IgD-negative memory B cell (primary cell): ENCODE data around the gene DNAH5. TPM values are rescaled to one million over a fixed set of nuclear protein-coding genes. Genes with fewer than 3 reads are reported as not detected.
"Not testable (repeated sequence)": the region's sequence is repeated elsewhere in the genome, so short reads cannot be mapped to it uniquely, and the experiment has no call there.

ENCODE experiments used
- H3K27ac Mint-ChIP-seq, 3 donors: one replicate each; pipeline ENCODE4 v1.8.0; 2020 to 2022; ENCODE audit warnings: mild to moderate bottlenecking in 3 of 3, mixed read lengths in 3 of 3, moderate library complexity in 1 of 3
- H3K27me3 Mint-ChIP-seq: one replicate; pipeline ENCODE4 v1.8.0; 2021; ENCODE audit warnings: mixed read lengths
- H3K36me3 Mint-ChIP-seq: one replicate; pipeline ENCODE4 v1.8.0; 2020; ENCODE audit warnings: mild to moderate bottlenecking, mixed read lengths
- H3K4me1 Mint-ChIP-seq, 3 donors: one replicate each; pipeline ENCODE4 v1.8.0; 2020 to 2022; ENCODE audit warnings: mixed read lengths in 3 of 3, mild to moderate bottlenecking in 1 of 3
- H3K4me3 Mint-ChIP-seq, 4 donors: one replicate each; pipeline ENCODE4 v1.8.0; 2020 to 2022; ENCODE audit warnings: mild to moderate bottlenecking in 4 of 4, mixed read lengths in 4 of 4, moderate library complexity in 3 of 4
- H3K9me3 Mint-ChIP-seq, 3 donors: one replicate each; pipeline ENCODE4 v1.8.0; 2020 to 2021; ENCODE audit warnings: mixed read lengths in 3 of 3, mild to moderate bottlenecking in 1 of 3
- polyA plus RNA-seq: library from polyadenylated mRNA; unstranded; fragments of 300-500 nt; fragmentation: Illumina TruSeq; gene quantifications from one replicate; pipeline ENCODE4 v1.2.3, GENCODE V29; 2021

Gene DNAH5
- polyA plus RNA-seq, 1 donor from 2014 or later, result not detected

DNA sequence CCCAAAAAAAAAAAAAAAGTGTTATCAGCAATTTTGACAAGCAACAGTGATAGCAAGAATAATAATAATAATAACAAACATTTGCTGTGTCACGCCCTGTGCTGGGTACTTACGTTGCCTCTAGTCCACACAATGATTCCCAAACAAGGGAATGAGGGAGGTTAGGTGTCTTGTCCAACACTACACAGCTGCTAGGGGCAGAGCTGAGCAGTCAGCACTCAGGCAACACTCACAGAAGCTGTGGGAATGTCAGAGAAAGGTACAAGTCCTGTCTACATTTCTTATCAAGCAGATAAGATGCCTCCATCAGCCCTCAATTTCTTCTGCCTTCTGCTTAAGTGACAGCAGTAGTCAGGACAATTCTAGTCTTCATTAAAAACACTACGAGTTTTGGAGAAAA is 111.0 kb downstream of the DNAH5 start:
- Mint-ChIP-seq H3K36me3 (no peaks in the 10 kb centered on the region), H3K4me3 (no peak overlapping the region)

DNA sequence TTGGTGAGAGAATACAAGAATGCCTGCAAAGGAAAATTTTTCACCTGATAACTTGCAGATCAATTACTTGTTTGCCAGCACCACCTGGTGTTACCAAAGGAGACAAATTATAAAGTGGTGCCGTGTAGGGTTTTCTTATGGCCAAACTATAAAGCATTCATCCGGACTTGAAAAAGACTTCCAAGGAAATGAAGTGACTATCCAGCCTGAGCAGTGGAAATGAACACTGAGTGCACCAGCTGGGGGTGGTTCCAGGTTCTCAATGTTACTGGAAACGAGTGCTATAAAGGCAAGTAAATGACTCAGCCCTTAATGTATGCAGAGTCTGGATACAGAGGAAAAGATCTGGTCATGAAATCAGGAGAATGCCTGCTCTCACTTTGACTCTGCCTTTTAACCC is 113.1 kb downstream of the DNAH5 start:
- Mint-ChIP-seq H3K27ac (no peak overlapping the region), H3K4me3 (no peak overlapping the region)

More for the DNA sequence above, 111.0 kb downstream of the DNAH5 start:
- no peaks in the 10 kb centered on the region for H3K4me1 Mint-ChIP-seq
- no peak overlapping the region for H3K27ac Mint-ChIP-seq
- H3K9me3 Mint-ChIP-seq, result peaks cover 3 to 7% (median 4%) of the 10 kb centered on the region in 3 donors
- H3K27me3 Mint-ChIP-seq, result no peaks in the 10 kb centered on the region

DNA sequence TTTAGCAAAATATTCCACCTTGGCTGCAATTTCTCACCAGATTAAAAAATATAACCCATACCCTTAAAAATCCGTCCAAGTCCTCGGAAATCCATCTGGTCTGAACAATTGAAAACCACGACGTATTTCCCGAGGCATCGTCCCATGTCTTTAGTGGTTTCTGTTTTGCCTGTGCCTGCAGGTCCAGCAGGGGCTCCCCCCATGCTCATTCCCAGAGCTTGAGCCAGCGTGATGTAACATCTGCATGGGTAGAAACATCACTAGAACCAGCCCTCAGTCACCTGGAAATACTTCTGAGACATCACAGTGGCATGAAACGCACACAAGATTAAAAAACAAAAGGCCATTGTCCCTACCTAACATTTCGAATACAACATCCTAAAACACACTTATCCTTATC is 114.0 kb downstream of the DNAH5 start:
- H3K36me3 Mint-ChIP-seq, result peaks cover 1% of the 10 kb centered on the region
- H3K4me3 Mint-ChIP-seq, result no peak overlapping the region
- no peaks in the 10 kb centered on the region for H3K27me3 Mint-ChIP-seq
- H3K9me3 Mint-ChIP-seq, result peaks cover 4 to 13% (median 11%) of the 10 kb centered on the region in 3 donors
- no peaks in the 10 kb centered on the region for H3K4me1 Mint-ChIP-seq
- no peak overlapping the region for H3K27ac Mint-ChIP-seq

More for the DNA sequence above, 113.1 kb downstream of the DNAH5 start:
- Mint-ChIP-seq H3K4me1 (no peaks in the 10 kb centered on the region), H3K36me3 (peaks cover 1% of the 10 kb centered on the region), H3K9me3 (peaks cover 4 to 9% (median 9%) of the 10 kb centered on the region in 3 donors), H3K27me3 (no peaks in the 10 kb centered on the region)

DNA sequence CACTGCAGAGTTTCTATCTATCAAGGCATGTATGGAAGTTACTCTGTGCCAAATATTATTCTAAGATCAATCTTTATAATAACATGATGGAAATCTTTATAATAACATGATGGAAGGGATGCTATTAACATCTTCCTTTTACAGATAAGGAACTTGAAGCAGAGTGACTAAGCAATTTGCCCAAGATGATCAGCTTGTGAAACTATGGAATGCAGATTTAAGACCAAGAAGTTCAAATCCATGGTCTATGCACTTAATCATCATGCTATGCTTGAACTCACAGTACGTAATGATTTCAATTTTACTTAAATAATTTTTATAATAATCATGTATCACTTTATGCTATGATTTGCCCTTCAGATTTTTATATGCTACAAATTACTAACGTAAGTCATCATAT is 123.1 kb downstream of the DNAH5 start:
- H3K4me1 Mint-ChIP-seq, result no peaks in the 10 kb centered on the region
- no peaks in the 10 kb centered on the region for H3K36me3 Mint-ChIP-seq
- H3K27ac Mint-ChIP-seq, result no peak overlapping the region
- no peaks in the 10 kb centered on the region for H3K27me3 Mint-ChIP-seq
- H3K9me3 Mint-ChIP-seq, result peaks cover 2 to 4% (median 2%) of the 10 kb centered on the region in 3 donors
- H3K4me3 Mint-ChIP-seq, result no peak overlapping the region

DNA sequence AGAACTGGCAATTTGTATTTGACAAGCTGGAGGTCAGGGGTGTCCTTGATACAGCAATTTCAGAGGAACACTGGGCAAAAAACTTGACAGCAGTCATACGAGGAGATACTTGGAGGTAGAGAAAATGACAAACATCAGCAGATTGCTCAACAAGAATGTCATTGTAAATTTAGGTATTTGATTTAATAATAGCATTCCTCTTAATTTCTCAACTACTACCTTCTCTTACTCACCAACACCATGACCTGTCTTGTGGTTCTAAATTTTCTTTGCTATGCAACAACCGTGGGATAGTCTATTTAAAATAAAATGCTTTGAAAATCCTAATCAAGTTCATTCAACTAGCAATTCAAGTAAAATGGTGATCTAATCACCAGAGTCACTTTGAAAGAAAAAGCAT is 128.4 kb downstream of the DNAH5 start:
- Mint-ChIP-seq H3K36me3 (no peaks in the 10 kb centered on the region), H3K27me3 (no peaks in the 10 kb centered on the region), H3K9me3 (peaks cover 0 to 2% (median 0%) of the 10 kb centered on the region in 3 donors), H3K4me3 (no peak overlapping the region), H3K27ac (no peak overlapping the region), H3K4me1 (no peaks in the 10 kb centered on the region)

DNA sequence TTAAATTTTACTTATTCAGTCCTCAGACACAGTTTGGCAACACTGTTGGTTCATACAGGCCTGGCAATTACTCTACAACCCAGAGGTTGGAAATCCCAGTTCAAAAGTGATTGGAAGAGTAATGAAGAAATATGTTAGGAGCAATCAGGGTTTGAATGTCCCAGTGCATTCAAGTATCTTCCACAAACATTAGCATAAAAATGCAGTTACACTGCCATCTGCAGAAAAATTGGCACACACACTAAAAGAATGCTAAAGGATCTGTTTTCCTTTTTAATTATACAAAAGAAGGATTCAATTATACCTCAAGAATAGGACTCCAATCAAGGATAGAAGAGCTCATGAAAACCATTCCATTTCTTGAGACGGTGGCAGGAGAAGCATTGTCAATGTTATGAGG is 130.2 kb downstream of the DNAH5 start:
- Mint-ChIP-seq H3K4me1 (no peaks in the 10 kb centered on the region), H3K36me3 (no peaks in the 10 kb centered on the region), H3K27me3 (no peaks in the 10 kb centered on the region), H3K4me3 (no peak overlapping the region), H3K9me3 (peaks cover 0 to 2% (median 0%) of the 10 kb centered on the region in 3 donors), H3K27ac (no peak overlapping the region)

DNA sequence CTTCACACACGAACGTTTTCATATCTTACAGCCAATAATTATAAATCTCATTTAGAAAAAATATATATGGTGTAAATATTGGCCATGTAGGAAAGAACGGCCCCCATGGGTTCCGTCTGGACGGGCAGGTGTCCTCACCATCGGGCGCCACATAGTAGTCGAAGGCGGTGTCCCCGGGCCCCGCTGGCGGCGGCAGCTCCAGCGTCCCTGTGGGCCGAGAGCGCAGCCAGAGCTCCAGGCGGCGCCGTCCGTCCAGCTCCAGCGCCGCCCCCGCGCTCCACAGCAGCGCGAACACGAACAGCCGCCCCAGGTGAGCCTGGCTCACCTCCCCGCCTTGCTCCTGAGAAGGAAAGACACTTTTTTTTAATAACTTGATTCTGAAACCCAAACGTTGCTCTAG is 134.6 kb downstream of the DNAH5 start:
- no peaks in the 10 kb centered on the region for H3K36me3 Mint-ChIP-seq
- no peak overlapping the region for H3K27ac Mint-ChIP-seq
- H3K4me1 Mint-ChIP-seq, result no peaks in the 10 kb centered on the region
- H3K4me3 Mint-ChIP-seq, result no peak overlapping the region
- H3K27me3 Mint-ChIP-seq, result no peaks in the 10 kb centered on the region
- H3K9me3 Mint-ChIP-seq, result peaks cover 0 to 4% (median 2%) of the 10 kb centered on the region in 3 donors

DNA sequence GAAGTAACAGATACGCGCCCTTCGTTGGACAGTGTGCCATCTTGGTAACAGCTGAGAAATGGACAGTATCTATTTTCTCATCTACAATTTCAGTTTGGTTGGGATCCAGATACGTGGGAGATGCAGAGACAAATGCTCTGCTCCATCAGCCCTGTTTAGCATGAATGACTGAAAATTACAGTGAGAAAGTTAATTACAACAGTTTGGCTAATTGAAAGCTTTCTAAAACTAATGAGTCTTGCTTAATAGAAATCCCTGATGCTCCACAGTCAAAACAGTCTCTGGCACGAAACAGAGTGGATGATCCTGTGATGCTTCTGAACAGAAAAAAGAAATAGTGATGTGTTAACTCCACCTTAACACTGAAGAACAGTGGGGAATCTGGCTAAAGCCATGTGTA is 140.2 kb downstream of the DNAH5 start:
- H3K9me3 Mint-ChIP-seq, result peaks cover 2 to 5% (median 3%) of the 10 kb centered on the region in 3 donors
- no peak overlapping the region for H3K4me3 Mint-ChIP-seq
- H3K4me1 Mint-ChIP-seq, result no peaks in the 10 kb centered on the region
- H3K27me3 Mint-ChIP-seq, result no peaks in the 10 kb centered on the region
- H3K36me3 Mint-ChIP-seq, result no peaks in the 10 kb centered on the region
- H3K27ac Mint-ChIP-seq, result no peak overlapping the region

DNA sequence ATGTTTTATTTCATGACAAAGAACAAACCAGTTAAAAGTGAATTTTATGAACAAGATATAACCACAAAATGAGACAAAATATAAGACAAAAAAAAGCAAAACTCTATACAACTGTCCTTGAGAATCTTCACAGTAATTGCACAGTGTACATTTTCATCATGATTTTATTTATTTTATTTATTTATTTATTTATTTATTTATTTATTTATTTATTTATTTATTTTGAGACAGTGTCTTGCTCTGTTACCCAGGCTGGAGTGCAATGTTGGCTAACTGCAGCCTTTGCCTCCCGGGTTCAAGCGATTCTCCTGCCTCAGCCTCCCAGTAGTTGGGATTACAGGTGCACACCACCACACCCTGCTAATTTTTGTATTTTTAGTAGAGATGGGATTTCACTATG is 145.9 kb downstream of the DNAH5 start:
- not testable (repeated sequence) for H3K4me1 Mint-ChIP-seq, H3K36me3 Mint-ChIP-seq, H3K27ac Mint-ChIP-seq, H3K9me3 Mint-ChIP-seq, H3K27me3 Mint-ChIP-seq, H3K4me3 Mint-ChIP-seq

DNA sequence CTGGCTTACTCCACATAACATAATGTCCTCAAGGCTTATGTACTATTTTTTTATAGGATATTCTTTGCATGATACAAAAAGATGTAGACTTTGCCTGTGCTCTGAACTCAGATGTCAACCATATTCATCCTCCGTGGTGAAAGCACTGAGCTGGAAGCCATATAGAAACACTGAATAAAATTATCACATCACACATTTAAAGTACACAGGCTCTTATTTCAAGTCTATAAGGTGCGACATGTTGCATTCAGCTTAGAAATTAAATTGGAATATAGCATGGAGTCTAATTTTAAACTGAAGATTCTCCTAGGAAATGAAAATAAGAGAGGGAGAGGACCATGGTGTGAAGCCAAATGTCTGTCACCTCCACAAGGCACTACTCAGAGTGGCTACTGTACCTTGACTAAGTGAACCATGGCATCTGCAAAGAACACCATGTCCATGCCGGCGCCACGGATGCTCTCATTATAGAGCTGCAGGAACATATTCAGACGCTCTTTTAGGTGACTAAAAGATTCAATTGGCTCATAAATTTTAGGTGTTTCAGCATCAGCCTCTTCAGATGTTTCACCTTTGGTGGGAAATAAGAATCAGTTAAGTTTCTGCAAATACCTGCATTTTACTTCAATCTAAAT is 158.6 kb downstream of the DNAH5 start:
- peaks cover 4 to 13% (median 9%) of the 10 kb centered on the region in 3 donors for H3K9me3 Mint-ChIP-seq

DNA sequence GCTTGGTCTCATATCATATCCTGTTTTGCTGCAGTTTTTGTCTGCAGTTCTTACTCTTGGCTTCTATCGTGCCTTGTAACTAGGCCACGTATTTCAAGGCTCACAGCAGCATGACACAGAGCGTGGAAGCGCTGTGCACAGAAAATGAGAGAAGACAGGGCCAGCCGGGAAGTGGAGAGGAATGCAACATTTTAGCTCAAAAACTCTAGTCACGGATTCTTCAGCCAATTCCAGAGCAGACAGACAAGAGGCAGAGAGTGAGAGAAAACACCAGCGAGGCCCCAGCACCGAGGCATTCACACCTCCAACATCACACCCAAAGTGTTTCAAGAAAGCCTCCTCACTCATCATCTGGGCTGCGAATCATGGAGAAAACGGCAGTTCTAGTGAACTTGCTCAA is 160.8 kb downstream of the DNAH5 start:
- H3K4me1 Mint-ChIP-seq, result no peaks in the 10 kb centered on the region

More for the DNA sequence above, 158.6 kb downstream of the DNAH5 start:
- H3K36me3 Mint-ChIP-seq, result peaks cover 2% of the 10 kb centered on the region
- H3K27me3 Mint-ChIP-seq, result no peaks in the 10 kb centered on the region
- H3K4me3 Mint-ChIP-seq, result no peak overlapping the region
- no peaks in the 10 kb centered on the region for H3K4me1 Mint-ChIP-seq
- H3K27ac Mint-ChIP-seq, result no peak overlapping the region

DNA sequence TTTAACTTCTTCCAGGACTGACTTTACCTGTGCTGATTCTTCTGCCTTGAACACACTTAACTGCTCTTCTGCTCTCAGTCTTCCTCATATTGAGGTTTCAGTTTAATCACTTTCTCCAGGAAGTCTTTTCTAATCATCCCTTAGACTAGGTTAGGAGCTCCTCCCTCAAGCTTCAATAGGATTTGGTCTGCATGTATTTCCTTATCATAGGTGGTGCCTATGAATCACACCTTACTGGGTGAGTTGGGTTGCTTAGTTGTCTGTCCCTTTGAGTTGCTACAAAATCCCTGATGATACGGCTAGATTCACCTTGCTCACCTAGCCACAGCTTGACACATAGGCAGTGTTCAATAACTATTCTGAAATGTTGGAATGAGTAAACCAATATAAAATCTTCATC is 164.4 kb downstream of the DNAH5 start:
- no peaks in the 10 kb centered on the region for H3K36me3 Mint-ChIP-seq
- H3K4me3 Mint-ChIP-seq, result no peak overlapping the region
- no peaks in the 10 kb centered on the region for H3K27me3 Mint-ChIP-seq
- H3K27ac Mint-ChIP-seq, result no peak overlapping the region
- no peaks in the 10 kb centered on the region for H3K4me1 Mint-ChIP-seq
- H3K9me3 Mint-ChIP-seq, result peaks cover 0 to 6% (median 2%) of the 10 kb centered on the region in 3 donors

More for the DNA sequence above, 160.8 kb downstream of the DNAH5 start:
- H3K27ac Mint-ChIP-seq, result no peak overlapping the region
- no peaks in the 10 kb centered on the region for H3K27me3 Mint-ChIP-seq
- H3K36me3 Mint-ChIP-seq, result no peaks in the 10 kb centered on the region
- peaks cover 0 to 6% (median 4%) of the 10 kb centered on the region in 3 donors for H3K9me3 Mint-ChIP-seq
- H3K4me3 Mint-ChIP-seq, result no peak overlapping the region

DNA sequence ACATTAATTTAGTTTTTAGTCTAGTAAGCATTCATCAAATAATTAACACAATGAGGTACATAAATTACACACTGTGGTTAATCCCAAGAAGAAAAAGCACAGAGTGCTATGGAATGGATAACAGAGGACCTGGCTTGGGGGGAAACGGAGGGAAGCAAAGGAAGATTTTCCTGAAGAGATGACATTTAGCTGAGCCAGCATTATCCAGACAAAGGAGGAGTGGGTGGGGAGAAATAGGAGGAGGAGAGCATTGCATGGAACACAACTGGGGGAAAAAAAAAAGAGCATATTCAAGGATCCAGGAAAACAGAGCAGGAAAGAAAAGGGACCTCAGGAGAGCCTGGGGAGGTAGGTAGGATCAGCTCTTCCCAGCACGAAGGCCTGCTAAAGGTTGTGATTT is 170.8 kb downstream of the DNAH5 start:
- peaks cover 0 to 7% (median 4%) of the 10 kb centered on the region in 3 donors for H3K9me3 Mint-ChIP-seq
- no peak overlapping the region for H3K4me3 Mint-ChIP-seq
- no peak overlapping the region for H3K27ac Mint-ChIP-seq
- no peaks in the 10 kb centered on the region for H3K27me3 Mint-ChIP-seq
- no peaks in the 10 kb centered on the region for H3K36me3 Mint-ChIP-seq
- H3K4me1 Mint-ChIP-seq, result no peaks in the 10 kb centered on the region

DNA sequence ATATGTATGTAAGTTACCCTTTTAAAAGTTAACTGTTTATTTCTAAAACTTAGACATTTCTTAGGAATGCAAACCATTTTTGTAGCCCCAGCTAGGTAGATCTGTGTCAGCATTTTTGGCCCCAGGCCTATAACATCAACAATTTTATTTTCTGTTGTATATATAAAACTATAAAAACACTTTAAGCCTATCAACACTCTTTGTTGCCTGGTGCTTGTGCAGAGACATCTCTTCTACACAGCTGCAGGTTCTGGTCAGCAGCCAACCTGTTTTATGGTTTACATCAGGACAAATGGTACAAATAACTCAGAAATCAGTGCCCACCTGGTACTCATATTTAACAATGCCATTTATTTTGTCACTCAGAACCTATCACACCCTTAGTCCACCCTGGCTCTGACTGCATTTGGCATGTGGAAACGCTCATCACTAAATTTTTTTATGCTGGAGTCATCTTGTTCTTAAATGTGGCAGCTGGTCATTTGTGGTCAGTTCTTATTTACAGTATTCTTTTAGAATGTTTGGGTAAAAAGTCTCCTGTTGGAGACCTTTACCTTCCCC is 173.4 kb downstream of the DNAH5 start:
- no peaks in the 10 kb centered on the region for H3K36me3 Mint-ChIP-seq
- no peaks in the 10 kb centered on the region for H3K4me1 Mint-ChIP-seq
- peaks cover 0 to 5% (median 3%) of the 10 kb centered on the region in 3 donors for H3K9me3 Mint-ChIP-seq
- H3K27ac Mint-ChIP-seq, result no peak overlapping the region
- H3K27me3 Mint-ChIP-seq, result no peaks in the 10 kb centered on the region
- no peak overlapping the region for H3K4me3 Mint-ChIP-seq

DNA sequence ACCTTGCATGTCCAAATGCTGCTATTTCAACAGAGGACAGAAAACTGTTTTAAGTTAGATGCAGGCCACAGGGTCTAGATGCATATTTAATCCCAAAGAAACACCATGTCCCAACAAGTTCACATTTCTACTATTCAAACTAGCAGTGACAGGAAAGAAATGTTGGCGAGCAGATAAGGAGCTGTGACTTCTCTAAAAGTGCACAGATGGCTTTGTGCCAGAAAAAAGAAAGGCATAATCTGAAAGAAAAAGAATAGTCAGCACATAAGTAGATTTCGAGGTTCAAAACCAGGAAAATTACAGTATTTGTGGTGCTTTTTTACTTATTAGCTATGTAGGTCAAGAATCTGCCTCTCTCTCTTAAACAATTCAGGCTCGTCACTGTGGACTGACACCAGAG is 178.3 kb downstream of the DNAH5 start:
- Mint-ChIP-seq H3K27me3 (no peaks in the 10 kb centered on the region), H3K4me3 (no peak overlapping the region), H3K27ac (no peak overlapping the region), H3K36me3 (no peaks in the 10 kb centered on the region), H3K4me1 (no peaks in the 10 kb centered on the region), H3K9me3 (peaks cover 0 to 6% (median 0%) of the 10 kb centered on the region in 3 donors)

DNA sequence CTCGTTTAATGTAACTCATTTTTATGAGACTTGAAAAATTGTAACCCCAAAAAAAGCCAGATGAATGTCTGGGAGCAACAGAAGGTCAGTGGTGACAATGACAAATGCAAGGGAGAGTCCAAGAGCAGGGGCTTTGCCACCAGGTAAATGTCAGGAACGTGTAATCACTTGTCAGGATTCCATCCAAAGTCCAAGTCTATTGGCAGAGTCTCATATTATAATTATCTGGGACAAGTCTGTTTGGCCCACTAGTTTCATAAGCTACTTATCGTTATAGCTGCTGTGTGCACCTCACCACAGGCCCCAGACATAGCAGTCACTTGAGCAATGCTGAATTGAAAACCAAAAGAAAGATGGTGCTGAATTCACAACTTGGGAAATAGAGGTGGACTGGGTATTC is 180.8 kb downstream of the DNAH5 start:
- no peak overlapping the region for H3K27ac Mint-ChIP-seq
- peaks cover 0 to 6% (median 0%) of the 10 kb centered on the region in 3 donors for H3K9me3 Mint-ChIP-seq
- H3K4me1 Mint-ChIP-seq, result no peaks in the 10 kb centered on the region
- H3K36me3 Mint-ChIP-seq, result no peaks in the 10 kb centered on the region
- no peaks in the 10 kb centered on the region for H3K27me3 Mint-ChIP-seq
- no peak overlapping the region for H3K4me3 Mint-ChIP-seq
